ENCODE data around the gene TRAPPC12. TPM values are rescaled to one million over a fixed set of nuclear protein-coding genes. Genes with fewer than 3 reads are reported as not detected.

Gene TRAPPC12
- total RNA-seq, 1 donor from 2014 or later: 94.8 TPM

DNA sequence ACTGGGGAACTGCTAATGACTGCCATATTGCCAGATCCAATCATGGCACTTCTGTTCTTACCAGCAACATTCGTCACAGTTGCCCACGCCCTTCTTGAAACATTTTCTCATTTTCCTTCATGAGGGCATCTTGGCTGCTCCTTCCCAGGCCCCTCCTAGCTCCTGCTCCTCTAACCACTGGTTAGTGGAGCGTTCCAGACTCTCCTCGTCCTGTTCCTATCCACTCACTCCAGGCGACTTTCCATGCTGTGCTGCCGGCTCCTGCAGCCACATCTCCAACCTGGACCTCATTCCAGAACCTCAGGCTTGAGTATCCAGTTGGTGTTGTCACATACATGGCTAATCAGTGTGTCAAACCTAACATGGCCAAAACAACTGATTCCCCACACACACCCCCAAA lies 141.1 kb downstream of the TRAPPC12 start:
- Histone ChIP-seq H3K27ac (no peak overlapping the region), H3K9me3 (no peaks in the 10 kb centered on the region), H3K36me3 (no peaks in the 10 kb centered on the region), H3K4me3 (peak overlapping the region in 1 of 2 donors; percentile 82), H3K4me1 (peaks cover 13% of the 10 kb centered on the region), H3K27me3 (no peaks in the 10 kb centered on the region)
- intact Hi-C loops (cut with DNase I): no loop called here
- no peak for DNase-seq (ENCODE audit: extremely low spot score in 2 of 2)
- TF ChIP-seq POLR2AphosphoS5 (IDR thresholded peaks at IDR 0.05; ENCODE audit: insufficient read depth in 1 of 2, low read depth in 1 of 2): no peak
- TF ChIP-seq POLR2A (IDR thresholded peaks at IDR 0.05): no peak
- TF ChIP-seq, protein P1, sequence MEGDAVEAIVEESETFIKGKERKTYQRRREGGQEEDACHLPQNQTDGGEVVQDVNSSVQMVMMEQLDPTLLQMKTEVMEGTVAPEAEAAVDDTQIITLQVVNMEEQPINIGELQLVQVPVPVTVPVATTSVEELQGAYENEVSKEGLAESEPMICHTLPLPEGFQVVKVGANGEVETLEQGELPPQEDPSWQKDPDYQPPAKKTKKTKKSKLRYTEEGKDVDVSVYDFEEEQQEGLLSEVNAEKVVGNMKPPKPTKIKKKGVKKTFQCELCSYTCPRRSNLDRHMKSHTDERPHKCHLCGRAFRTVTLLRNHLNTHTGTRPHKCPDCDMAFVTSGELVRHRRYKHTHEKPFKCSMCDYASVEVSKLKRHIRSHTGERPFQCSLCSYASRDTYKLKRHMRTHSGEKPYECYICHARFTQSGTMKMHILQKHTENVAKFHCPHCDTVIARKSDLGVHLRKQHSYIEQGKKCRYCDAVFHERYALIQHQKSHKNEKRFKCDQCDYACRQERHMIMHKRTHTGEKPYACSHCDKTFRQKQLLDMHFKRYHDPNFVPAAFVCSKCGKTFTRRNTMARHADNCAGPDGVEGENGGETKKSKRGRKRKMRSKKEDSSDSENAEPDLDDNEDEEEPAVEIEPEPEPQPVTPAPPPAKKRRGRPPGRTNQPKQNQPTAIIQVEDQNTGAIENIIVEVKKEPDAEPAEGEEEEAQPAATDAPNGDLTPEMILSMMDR (IDR thresholded peaks at IDR 0.05): no peak

DNA sequence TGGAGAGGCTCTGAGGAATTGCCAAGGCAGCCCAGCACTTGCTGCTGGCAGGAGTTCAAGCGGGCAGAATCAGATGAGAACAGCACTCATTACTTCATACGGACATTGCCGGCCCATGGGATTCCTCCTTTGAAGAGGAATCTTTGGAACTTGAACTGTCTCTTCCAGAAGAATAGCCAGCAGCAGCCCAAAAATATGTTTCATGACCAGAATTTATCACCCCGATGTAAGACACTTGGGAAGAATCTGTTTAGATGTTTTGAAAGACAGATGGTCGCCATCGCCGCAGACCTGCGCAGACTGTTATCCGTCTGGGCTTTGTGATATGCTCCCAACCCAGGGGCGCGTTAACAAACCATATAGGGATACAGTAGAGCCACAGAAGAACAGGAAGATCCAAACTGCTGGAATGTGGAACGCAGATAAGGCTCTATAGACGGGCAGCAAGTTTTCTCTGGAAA lies 143.5 kb downstream of the TRAPPC12 start:
- TF ChIP-seq, protein P1 (IDR thresholded peaks at IDR 0.05): no peak
- no peak for TF ChIP-seq POLR2A (IDR thresholded peaks at IDR 0.05)
- no peak for TF ChIP-seq POLR2AphosphoS5 (IDR thresholded peaks at IDR 0.05; ENCODE audit: insufficient read depth in 1 of 2, low read depth in 1 of 2)
- H3K9me3 ChIP-seq: no peaks in the 10 kb centered on the region
- no peaks in the 10 kb centered on the region for H3K36me3 ChIP-seq
- peaks cover 13% of the 10 kb centered on the region for H3K4me1 ChIP-seq
- no peak overlapping the region for H3K27ac ChIP-seq
- H3K27me3 ChIP-seq: no peaks in the 10 kb centered on the region
- DNase-seq (ENCODE audit: extremely low spot score in 2 of 2): no peak
- no peak overlapping the region for H3K4me3 ChIP-seq
- intact Hi-C loops (cut with DNase I): no loop called here

DNA sequence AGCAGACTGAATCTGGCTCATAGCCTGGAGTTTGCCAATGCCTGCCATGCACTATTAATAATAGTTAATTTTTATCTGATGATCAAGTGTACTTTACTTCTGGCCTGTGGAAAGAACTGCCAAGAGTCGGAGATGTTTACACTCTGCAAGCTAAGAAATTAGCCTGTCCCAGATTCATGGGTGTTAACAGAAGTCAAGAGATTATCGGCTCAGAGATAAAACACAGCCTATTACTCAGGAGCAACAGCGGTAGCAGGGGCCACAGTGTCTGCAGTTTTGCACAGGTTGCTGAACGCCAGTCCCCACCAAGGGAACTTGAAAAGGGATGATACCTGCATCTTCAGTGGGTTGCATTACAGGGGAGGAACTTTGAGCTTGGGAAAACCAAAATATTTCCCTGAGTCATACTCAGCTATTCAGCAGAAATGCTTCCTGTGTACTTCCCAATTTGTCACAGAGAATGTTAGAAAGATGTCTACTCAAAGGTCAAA lies 144.1 kb downstream of the TRAPPC12 start:
- Histone ChIP-seq H3K4me3 (no peak overlapping the region), H3K27ac (no peak overlapping the region), H3K4me1 (peaks cover 13% of the 10 kb centered on the region), H3K9me3 (no peaks in the 10 kb centered on the region), H3K27me3 (no peaks in the 10 kb centered on the region), H3K36me3 (no peaks in the 10 kb centered on the region)
- no peak for DNase-seq (ENCODE audit: extremely low spot score in 2 of 2)
- no peak for TF ChIP-seq POLR2AphosphoS5 (IDR thresholded peaks at IDR 0.05; ENCODE audit: insufficient read depth in 1 of 2, low read depth in 1 of 2)
- no peak for TF ChIP-seq POLR2A (IDR thresholded peaks at IDR 0.05)
- TF ChIP-seq, protein P1 (IDR thresholded peaks at IDR 0.05): no peak
- intact Hi-C loops (cut with DNase I): no loop called here

DNA sequence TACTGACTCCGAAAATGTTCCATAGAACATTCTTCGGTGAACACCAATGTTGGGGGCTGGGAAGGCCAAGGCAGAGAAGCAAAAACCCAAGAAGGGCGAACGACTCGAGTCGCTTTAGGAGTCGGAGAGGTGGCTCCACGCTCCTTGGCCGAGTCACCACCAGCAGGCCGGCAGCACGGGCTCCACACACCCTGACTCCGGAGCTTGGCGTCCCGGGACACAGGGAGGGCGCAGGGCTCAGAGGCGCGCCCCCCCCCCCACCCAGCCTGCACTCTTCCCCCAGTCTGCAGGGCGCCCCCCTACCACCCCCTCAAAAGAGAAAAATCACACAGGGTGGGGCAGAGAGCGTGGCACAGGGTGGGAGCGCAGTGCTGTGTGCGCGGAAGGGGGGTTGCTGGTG lies 147.4 kb downstream of the TRAPPC12 start:
- no peak for DNase-seq (ENCODE audit: extremely low spot score in 2 of 2)
- Histone ChIP-seq H3K27ac (no peak overlapping the region), H3K9me3 (no peaks in the 10 kb centered on the region), H3K4me3 (no peak overlapping the region), H3K36me3 (no peaks in the 10 kb centered on the region), H3K27me3 (no peaks in the 10 kb centered on the region), H3K4me1 (no peaks in the 10 kb centered on the region)
- intact Hi-C loops (cut with DNase I): no loop called here
- TF ChIP-seq POLR2AphosphoS5 (IDR thresholded peaks at IDR 0.05; ENCODE audit: insufficient read depth in 1 of 2, low read depth in 1 of 2) (no peak), POLR2A (IDR thresholded peaks at IDR 0.05) (no peak)
- TF ChIP-seq, protein P1 (IDR thresholded peaks at IDR 0.05): no peak

DNA sequence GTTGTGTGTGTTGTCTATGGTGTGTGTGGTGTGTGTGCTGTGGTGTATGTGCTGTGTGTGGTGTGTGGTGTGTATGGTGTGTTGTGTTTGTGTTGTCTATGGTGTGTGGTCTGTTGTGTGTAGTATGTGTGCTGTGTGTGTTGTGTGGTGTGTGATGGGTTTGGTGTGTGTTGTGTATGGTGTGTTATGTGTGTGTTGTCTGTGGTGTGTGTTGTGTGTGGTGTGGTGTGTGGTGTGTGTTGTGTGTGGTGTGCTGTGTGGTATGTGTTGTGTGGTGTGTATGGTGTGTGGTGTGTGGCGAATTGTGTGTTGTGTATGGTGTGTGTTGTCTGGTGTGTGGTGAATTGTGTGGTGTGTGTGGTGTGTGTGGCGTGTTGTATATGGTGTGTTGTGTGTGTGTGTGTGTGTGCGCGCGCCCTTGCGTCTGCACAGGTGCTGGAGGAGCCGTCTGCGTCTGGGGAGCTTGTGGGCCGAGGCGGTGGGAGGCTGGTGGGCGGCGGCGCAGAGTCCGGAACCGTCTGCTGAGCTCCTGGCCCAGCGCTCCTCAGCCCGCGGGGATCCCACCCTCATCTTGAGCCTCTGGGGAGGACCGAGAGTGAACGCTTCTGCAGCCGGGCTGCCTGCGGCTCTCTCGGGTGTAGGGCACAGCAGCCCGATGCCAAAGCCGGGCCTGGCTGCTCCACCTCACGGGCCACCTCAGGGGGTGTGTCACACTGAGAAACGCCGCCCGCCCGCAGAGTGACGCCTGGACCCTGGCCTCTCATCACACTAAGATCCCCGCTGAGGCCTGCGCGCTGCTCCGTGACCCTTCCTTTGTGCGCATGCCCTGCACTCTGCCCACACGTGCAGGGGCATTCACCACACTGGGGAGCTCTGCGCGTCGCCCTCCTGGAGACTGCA lies 148.6 kb downstream of the TRAPPC12 start:
- Histone ChIP-seq H3K4me1 (no peaks in the 10 kb centered on the region), H3K4me3 (no peak overlapping the region), H3K27me3 (no peaks in the 10 kb centered on the region), H3K27ac (no peak overlapping the region), H3K9me3 (no peaks in the 10 kb centered on the region), H3K36me3 (no peaks in the 10 kb centered on the region)
- intact Hi-C loops (cut with DNase I): no loop called here
- DNase-seq (ENCODE audit: extremely low spot score in 2 of 2): no peak
- TF ChIP-seq, protein P1 (IDR thresholded peaks at IDR 0.05): no peak
- TF ChIP-seq POLR2A (IDR thresholded peaks at IDR 0.05) (no peak), POLR2AphosphoS5 (IDR thresholded peaks at IDR 0.05; ENCODE audit: insufficient read depth in 1 of 2, low read depth in 1 of 2) (no peak)

All from vagina (tissue), 2 donors.